Measurements from ENCODE around the gene SENP1. TPM values are rescaled to one million over a fixed set of nuclear protein-coding genes. Genes with fewer than 3 reads are reported as not detected.

The SENP1 gene
- total RNA-seq, 4 donors from 2014 or later = 7.8 to 19.1 (median 16.5) TPM

GRCh38 chr12:48007206-48007605 lies 98.7 kb downstream of the SENP1 start:
- intact Hi-C loops (cut with DNase I) = no loop called here
- Histone ChIP-seq H3K4me1 (peaks cover 23 to 29% (median 25%) of the 10 kb centered on the region in 3 donors), H3K27me3 (peaks cover 11 to 99% (median 26%) of the 10 kb centered on the region in 4 donors), H3K27ac (no peak overlapping the region), H3K36me3 (no peaks in the 10 kb centered on the region), H3K9me3 (no peaks in the 10 kb centered on the region), H3K4me3 (no peak overlapping the region)
- TF ChIP-seq CTCF (IDR thresholded peaks at IDR 0.05) (no peak), POLR2A (IDR thresholded peaks at IDR 0.05) (no peak)
- no peak for DNase-seq
- WGBS, 2 donors = 83 to 86% methylated on average over 4 of the region's 4 CpGs

GRCh38 chr12:48005750-48006021 lies 100.2 kb downstream of the SENP1 start:
- Histone ChIP-seq H3K4me3 (no peak overlapping the region), H3K4me1 (peaks cover 31 to 44% (median 39%) of the 10 kb centered on the region in 3 donors), H3K9me3 (no peaks in the 10 kb centered on the region), H3K27me3 (peaks cover 14 to 100% (median 29%) of the 10 kb centered on the region in 4 donors), H3K27ac (no peak overlapping the region), H3K36me3 (no peaks in the 10 kb centered on the region)
- intact Hi-C loops (cut with DNase I) = no loop called here
- DNase-seq = no peak
- TF ChIP-seq CTCF (IDR thresholded peaks at IDR 0.05) = no peak
- no peak for TF ChIP-seq POLR2A (IDR thresholded peaks at IDR 0.05)

- no peak for DNase-seq
- peak overlapping the region in 1 of 4 donors; percentile 69 for H3K4me3 ChIP-seq
- no peaks in the 10 kb centered on the region for H3K9me3 ChIP-seq
- intact Hi-C loops (cut with DNase I) = no loop called here
- WGBS, 2 donors = 48 to 57% methylated on average over 21 to 24 of the region's 30 CpGs
- TF ChIP-seq POLR2A (IDR thresholded peaks at IDR 0.05) (no peak), CTCF (IDR thresholded peaks at IDR 0.05) (no peak)
- no peak overlapping the region for H3K27ac ChIP-seq
- H3K27me3 ChIP-seq = peaks cover 14 to 100% (median 29%) of the 10 kb centered on the region in 4 donors
- no peaks in the 10 kb centered on the region for H3K36me3 ChIP-seq
- peaks cover 31 to 49% (median 41%) of the 10 kb centered on the region in 3 donors for H3K4me1 ChIP-seq
Observed at GRCh38 chr12:48005001-48005749, 100.7 kb downstream of the SENP1 start.

GRCh38 chr12:48004053-48004941 lies 101.6 kb downstream of the SENP1 start, which contains the start of gene COL2A1:
Gene COL2A1 (minus strand): TSS chr12:48004476. CDS start chr12:48004321, 155 bp downstream.
- intact Hi-C loops (cut with DNase I) = no loop called here
- TF ChIP-seq CTCF (IDR thresholded peaks at IDR 0.05) = no peak
- TF ChIP-seq POLR2A (IDR thresholded peaks at IDR 0.05) = no peak
- 0 to 8% methylated on average over 9 to 16 of the region's 83 CpGs for WGBS, 2 donors
- DNase-seq = no peak
- Histone ChIP-seq H3K4me1 (peaks cover 31 to 50% (median 41%) of the 10 kb centered on the region in 3 donors), H3K4me3 (peak within 1 kb of the TSS in 3 of 4 donors; percentile 25 to 69 (median 40)), H3K27me3 (peaks cover 14 to 100% (median 29%) of the 10 kb centered on the region in 4 donors), H3K36me3 (no peaks in the 10 kb centered on the region), H3K27ac (no peak within 1 kb of the TSS), H3K9me3 (no peaks in the 10 kb centered on the region)
